Colonic mucosa (tissue), 4 donors: ENCODE results near the gene MYO9A. TPM values are rescaled to one million over a fixed set of nuclear protein-coding genes. Genes with fewer than 3 reads are reported as not detected.

ENCODE experiments used
- DNase-seq: peaks from one replicate; pipeline ENCODE4 v3.0.0-alpha.2; 2020
- H3K27ac ChIP-seq: fragments of 200-600 bp; one replicate; pipeline ENCODE4 v1.8.0; 2021
- H3K27me3 ChIP-seq: fragments of 200-600 bp; one replicate; pipeline ENCODE4 v1.8.0; 2021
- H3K36me3 ChIP-seq: fragments of 200-600 bp; one replicate; pipeline ENCODE4 v1.8.0; 2021
- H3K4me1 ChIP-seq: fragments of 200-600 bp; one replicate; pipeline ENCODE4 v1.8.0; 2021; ENCODE audit warnings: mild to moderate bottlenecking
- H3K4me3 ChIP-seq: fragments of 200-600 bp; one replicate; pipeline ENCODE4 v1.8.0; 2021
- H3K9ac ChIP-seq, 2 donors: one replicate each; pipeline ENCODE4 v1.7.0; 2013; ENCODE audit warnings: control low read depth in 2 of 2, low read depth in 2 of 2, low read length in 2 of 2
- H3K9me3 ChIP-seq: fragments of 200-600 bp; one replicate; pipeline ENCODE4 v1.8.0; 2021
- CTCF ChIP-seq: fragments of 200-600 bp; IDR thresholded peaks from one replicate; pipeline ENCODE4 v1.8.0; 2022; ENCODE audit warnings: antibody characterized with exemption, mild to moderate bottlenecking
- intact Hi-C: fragments of 100-400 bp; cut with DNase I; formaldehyde crosslinking; loops from one replicate; pipeline ENCODE4 v1.14.1; 2022
- total RNA-seq, 2 donors: library from RNA; stranded (reverse); fragmentation: NEBNext Ultra II Directional in 1 of 2; extraction: Animal tissue kit (Norgen Biotek cat#: 25700) in 1 of 2; gene quantifications; one replicate each; pipeline ENCODE4 v1.2.1, GENCODE V29; 2021
- donor health status: healthy.
- donor health status: DM: no; HTN: no; CAD: no.
- donor health status: DM: no; HTN: no; CAD: no.

The MYO9A gene
- total RNA-seq, 2 donors from 2014 or later = 27.5 to 34.3 TPM

- Histone ChIP-seq H3K9me3 (no peaks in the 10 kb centered on the region), H3K4me3 (no peak overlapping the region), H3K27me3 (no peaks in the 10 kb centered on the region), H3K4me1 (no peaks in the 10 kb centered on the region), H3K9ac (no peak overlapping the region), H3K27ac (no peak overlapping the region), H3K36me3 (no peaks in the 10 kb centered on the region)
- no peak for TF ChIP-seq CTCF
- DNase-seq = no peak
- intact Hi-C loops = no loop called here
These were observed 172.9 kb downstream of the MYO9A start for GRCh38 chr15:71945012-71945411.

GRCh38 chr15:71943806-71944205 is 174.1 kb downstream of the MYO9A start:
- H3K4me1 ChIP-seq = no peaks in the 10 kb centered on the region
- no peaks in the 10 kb centered on the region for H3K27me3 ChIP-seq
- H3K27ac ChIP-seq = no peak overlapping the region
- no peaks in the 10 kb centered on the region for H3K36me3 ChIP-seq
- no peaks in the 10 kb centered on the region for H3K9me3 ChIP-seq
- no peak for TF ChIP-seq CTCF
- no peak for DNase-seq
- H3K9ac ChIP-seq = no peak overlapping the region
- no peak overlapping the region for H3K4me3 ChIP-seq
- intact Hi-C loops = no loop called here

- no peaks in the 10 kb centered on the region for H3K36me3 ChIP-seq
- no peak overlapping the region for H3K27ac ChIP-seq
- no peaks in the 10 kb centered on the region for H3K4me1 ChIP-seq
- no peaks in the 10 kb centered on the region for H3K9me3 ChIP-seq
- intact Hi-C loops = no loop called here
- DNase-seq = no peak
- H3K4me3 ChIP-seq = no peak overlapping the region
- no peaks in the 10 kb centered on the region for H3K27me3 ChIP-seq
- no peak overlapping the region for H3K9ac ChIP-seq
- no peak for TF ChIP-seq CTCF
These were observed 177.9 kb downstream of the MYO9A start for GRCh38 chr15:71939981-71940588.

GRCh38 chr15:71937650-71938311 is 180.2 kb downstream of the MYO9A start:
- H3K9me3 ChIP-seq = no peaks in the 10 kb centered on the region
- DNase-seq = no peak
- no peak for TF ChIP-seq CTCF
- intact Hi-C loops = no loop called here
- H3K4me1 ChIP-seq = no peaks in the 10 kb centered on the region
- no peak overlapping the region for H3K27ac ChIP-seq
- H3K9ac ChIP-seq = no peak overlapping the region
- H3K4me3 ChIP-seq = no peak overlapping the region
- H3K36me3 ChIP-seq = no peaks in the 10 kb centered on the region
- H3K27me3 ChIP-seq = no peaks in the 10 kb centered on the region

GRCh38 chr15:71934446-71934845 is 183.5 kb downstream of the MYO9A start:
- Histone ChIP-seq H3K36me3 (no peaks in the 10 kb centered on the region), H3K27me3 (no peaks in the 10 kb centered on the region), H3K27ac (no peak overlapping the region), H3K4me1 (no peaks in the 10 kb centered on the region), H3K9ac (no peak overlapping the region), H3K9me3 (no peaks in the 10 kb centered on the region), H3K4me3 (no peak overlapping the region)
- intact Hi-C loops = no loop called here
- no peak for TF ChIP-seq CTCF
- no peak for DNase-seq
